Effector memory CD4-positive, alpha-beta T cell (primary cell): ENCODE data around the gene ARHGAP33.
A peak's percentile ranks its signal among the peaks of the same experiment; 100 is the strongest.
"Not testable (repeated sequence)": the region's sequence is repeated elsewhere in the genome, so short reads cannot be mapped to it uniquely, and the experiment has no call there.

Experiments used
- DNase-seq, 3 donors: peaks; one replicate each; pipeline ENCODE4 v3.0.0-alpha.2; 2020
- H3K27ac ChIP-seq: 2 replicates; pipeline ENCODE4 v1.7.0; 2013; ENCODE audit warnings: mild to moderate bottlenecking, low read length, moderate library complexity; ENCODE audit not compliant: insufficient read depth, poor library complexity, severe bottlenecking
- H3K27me3 ChIP-seq: replicated peaks from 2 replicates; pipeline ENCODE4 v1.7.0; 2013; ENCODE audit warnings: mild to moderate bottlenecking, low read length; ENCODE audit not compliant: insufficient read depth, control insufficient read depth, poor library complexity, severe bottlenecking
- H3K36me3 ChIP-seq: 2 replicates; pipeline ENCODE4 v1.7.0; 2013; ENCODE audit warnings: mild to moderate bottlenecking, low read length, moderate library complexity; ENCODE audit not compliant: control insufficient read depth, insufficient read depth
- H3K4me1 ChIP-seq: 2 replicates; pipeline ENCODE4 v1.7.0; 2013; ENCODE audit warnings: low read length, mild to moderate bottlenecking; ENCODE audit not compliant: control insufficient read depth, insufficient read depth, poor library complexity, severe bottlenecking
- H3K4me3 ChIP-seq: 2 replicates; pipeline ENCODE4 v1.7.0; 2013; ENCODE audit warnings: low read length, low read depth, mild to moderate bottlenecking; ENCODE audit not compliant: insufficient read depth, poor library complexity, severe bottlenecking
- H3K9me3 ChIP-seq: 2 replicates; pipeline ENCODE4 v1.7.0; 2013; ENCODE audit warnings: mild to moderate bottlenecking, low read length, moderate library complexity; ENCODE audit not compliant: control insufficient read depth

Gene ARHGAP33

GRCh38 chr19:35768082-35768421 lies 7.3 kb upstream of the ARHGAP33 start:
- Histone ChIP-seq H3K27ac (no peak overlapping the region), H3K4me1 (no peaks in the 10 kb centered on the region), H3K36me3 (peaks cover 30% of the 10 kb centered on the region), H3K9me3 (no peaks in the 10 kb centered on the region), H3K27me3 (no peaks in the 10 kb centered on the region), H3K4me3 (no peak overlapping the region)
- no peak for DNase-seq

- Histone ChIP-seq H3K4me1 (peaks cover 17% of the 10 kb centered on the region), H3K36me3 (peaks cover 12% of the 10 kb centered on the region)
- H3K4me3 ChIP-seq, H3K27me3 ChIP-seq, H3K9me3 ChIP-seq, H3K27ac ChIP-seq, DNase-seq: not testable (repeated sequence)
Observed at GRCh38 chr19:35772362-35772761, 3.0 kb upstream of the ARHGAP33 start.

DNA sequence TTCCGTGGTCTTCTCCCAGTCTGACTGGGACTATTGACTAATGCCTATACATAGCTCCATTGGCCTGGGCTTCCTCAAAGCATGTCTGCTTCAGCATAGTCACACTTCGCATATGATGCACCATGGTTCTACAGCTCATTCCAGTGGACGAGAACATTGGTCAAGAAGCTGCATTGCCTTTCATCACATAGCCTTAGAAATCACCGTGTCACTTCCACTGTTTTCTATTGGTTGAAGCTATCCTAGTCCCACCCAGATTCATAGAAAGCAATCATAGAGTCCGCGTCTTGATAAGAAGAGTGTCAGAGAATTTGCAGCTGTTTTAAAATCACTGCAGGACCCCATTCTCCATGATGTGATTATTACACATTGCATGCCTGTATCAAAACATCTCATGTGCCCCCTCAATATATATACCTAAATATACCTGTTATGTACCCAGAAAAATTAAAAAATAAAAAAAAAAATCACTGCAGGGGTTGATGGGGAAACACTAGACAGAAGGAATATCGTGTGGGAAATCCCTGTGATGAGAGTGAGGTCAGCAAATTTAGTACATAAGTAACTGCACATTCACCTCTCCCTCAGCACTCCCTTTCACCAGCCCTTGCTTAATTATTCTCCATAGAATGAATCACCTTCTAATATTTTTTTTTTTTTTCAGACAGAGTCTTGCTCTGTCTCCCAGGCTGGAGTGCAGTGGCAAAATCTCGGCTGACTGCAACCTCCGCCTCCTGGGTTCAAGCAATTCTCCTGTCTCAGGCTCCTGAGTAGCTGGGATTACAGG lies 2.2 kb upstream of the ARHGAP33 start:
- H3K36me3 ChIP-seq, result peaks cover 8% of the 10 kb centered on the region
- DNase-seq, result no peak

GRCh38 chr19:35774274-35775045 lies 904 bp upstream of the ARHGAP33 start:
- no peaks in the 10 kb centered on the region for H3K36me3 ChIP-seq
- no peak for DNase-seq
- no peak overlapping the region for H3K27ac ChIP-seq
- peaks cover 17% of the 10 kb centered on the region for H3K4me1 ChIP-seq
- peak overlapping the region; percentile 50 for H3K4me3 ChIP-seq
- no peaks in the 10 kb centered on the region for H3K9me3 ChIP-seq
- no peaks in the 10 kb centered on the region for H3K27me3 ChIP-seq

More for the DNA sequence above, 2.2 kb upstream of the ARHGAP33 start:
- Histone ChIP-seq H3K4me1 (peaks cover 17% of the 10 kb centered on the region), H3K4me3 (no peak overlapping the region), H3K9me3 (no peaks in the 10 kb centered on the region), H3K27me3 (no peaks in the 10 kb centered on the region), H3K27ac (no peak overlapping the region)

- Histone ChIP-seq H3K4me3 (peak overlapping the region; percentile 50), H3K36me3 (no peaks in the 10 kb centered on the region), H3K4me1 (peaks cover 17% of the 10 kb centered on the region), H3K9me3 (no peaks in the 10 kb centered on the region), H3K27ac (no peak overlapping the region), H3K27me3 (no peaks in the 10 kb centered on the region)
- DNase-seq, result no peak
Observed at GRCh38 chr19:35775046-35775297, 392 bp upstream of the ARHGAP33 start.

DNA sequence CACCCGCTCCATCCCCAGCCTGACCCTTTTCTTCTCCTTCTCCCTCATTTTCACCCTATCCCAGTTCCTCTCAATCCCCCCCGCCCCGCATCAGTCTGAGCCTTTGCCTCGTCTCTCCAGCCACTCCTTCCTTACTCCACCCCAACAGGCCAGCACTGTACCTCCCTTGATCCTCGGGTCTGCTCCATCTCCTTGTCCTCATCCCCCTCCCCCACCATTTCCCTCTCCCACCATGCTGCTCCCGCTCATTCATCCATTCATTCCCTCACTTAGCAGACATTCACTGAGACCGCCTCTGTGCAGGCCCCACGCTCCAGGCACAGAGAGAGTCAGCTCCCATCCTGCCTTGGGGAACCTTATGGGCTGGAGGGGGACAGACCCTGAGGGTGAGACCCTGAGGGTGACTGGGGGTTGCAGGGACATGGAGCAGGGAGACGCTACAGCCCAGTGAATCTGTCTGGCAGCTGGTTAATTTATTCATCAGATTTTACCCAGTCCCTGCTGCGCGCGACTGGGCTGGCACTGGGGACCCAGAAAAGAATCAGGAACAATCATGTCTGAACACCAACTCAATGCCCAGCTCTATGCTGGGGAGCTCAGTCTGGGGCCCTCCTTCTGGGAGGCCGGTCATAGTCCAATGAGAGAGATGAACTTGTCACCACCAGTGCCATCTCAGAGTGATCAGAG lies 881 bp downstream of the ARHGAP33 start:
- no peak for DNase-seq
- Histone ChIP-seq H3K4me3 (peak overlapping the region; percentile 59), H3K27ac (no peak overlapping the region), H3K27me3 (no peaks in the 10 kb centered on the region), H3K9me3 (no peaks in the 10 kb centered on the region), H3K4me1 (peaks cover 17% of the 10 kb centered on the region), H3K36me3 (no peaks in the 10 kb centered on the region)

DNA sequence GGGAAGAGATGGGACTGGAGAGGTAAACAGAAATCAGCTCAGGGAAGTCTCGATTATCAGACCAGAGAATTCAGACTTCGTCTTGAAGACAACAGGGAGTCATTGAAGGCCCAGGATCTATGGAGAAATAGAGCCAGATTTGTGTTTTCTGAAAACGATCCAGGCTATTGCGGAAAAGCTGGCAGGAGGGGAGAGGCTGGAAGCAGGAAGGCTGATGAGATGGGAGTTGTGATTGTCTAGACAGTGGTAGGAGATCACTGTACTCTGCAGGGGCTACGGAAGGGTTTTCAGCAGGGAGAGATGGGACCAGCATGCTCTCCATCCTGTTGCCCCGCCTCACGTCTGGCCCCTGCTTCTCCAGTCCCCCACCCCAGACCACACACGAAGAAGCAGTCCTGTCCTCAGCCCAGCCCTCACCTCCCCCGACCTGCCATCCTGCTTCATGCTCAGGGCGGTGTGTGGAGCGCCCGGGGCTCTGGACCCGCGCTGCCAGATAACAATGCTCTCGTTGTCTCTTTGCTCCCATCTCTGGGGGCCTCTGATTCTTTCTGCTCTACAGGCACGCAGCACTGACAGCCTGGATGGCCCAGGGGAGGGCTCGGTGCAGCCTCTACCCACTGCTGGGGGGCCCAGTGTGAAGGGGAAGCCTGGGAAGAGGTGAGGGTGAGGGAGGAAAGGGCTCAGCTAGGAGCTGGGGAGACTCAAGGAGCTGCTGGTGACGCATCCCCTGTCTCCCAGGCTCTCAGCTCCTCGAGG lies 1.9 kb downstream of the ARHGAP33 start:
- no peaks in the 10 kb centered on the region for H3K27me3 ChIP-seq
- peaks cover 17% of the 10 kb centered on the region for H3K4me1 ChIP-seq
- H3K27ac ChIP-seq, result no peak overlapping the region
- no peak overlapping the region for H3K4me3 ChIP-seq
- no peaks in the 10 kb centered on the region for H3K9me3 ChIP-seq
- no peak for DNase-seq
- no peaks in the 10 kb centered on the region for H3K36me3 ChIP-seq

- DNase-seq, result no peak
- Histone ChIP-seq H3K9me3 (no peaks in the 10 kb centered on the region), H3K27me3 (no peaks in the 10 kb centered on the region), H3K4me3 (no peak overlapping the region), H3K27ac (no peak overlapping the region), H3K36me3 (peaks cover 3% of the 10 kb centered on the region), H3K4me1 (peaks cover 17% of the 10 kb centered on the region)
Observed at GRCh38 chr19:35777961-35778360, 2.6 kb downstream of the ARHGAP33 start.

DNA sequence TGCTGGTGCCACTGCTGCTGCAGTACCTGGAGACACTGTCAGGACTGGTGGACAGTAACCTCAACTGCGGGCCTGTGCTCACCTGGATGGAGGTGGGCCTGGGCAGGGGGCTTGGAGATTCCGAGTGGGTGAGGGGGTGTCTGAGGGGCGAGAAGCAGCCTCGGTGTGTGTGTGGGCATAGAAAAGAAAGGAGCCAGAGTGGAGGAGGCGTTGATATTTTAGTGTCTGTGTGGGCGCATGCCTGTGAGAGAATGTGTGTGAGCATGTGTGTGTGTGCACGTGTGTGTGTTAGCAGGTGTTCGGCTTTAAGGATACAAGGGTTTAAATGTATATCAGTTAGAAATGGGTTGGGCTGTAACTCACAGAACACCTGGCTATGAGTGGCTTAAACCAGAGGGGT lies 3.7 kb downstream of the ARHGAP33 start:
- H3K4me3 ChIP-seq, result no peak overlapping the region
- no peaks in the 10 kb centered on the region for H3K9me3 ChIP-seq
- no peaks in the 10 kb centered on the region for H3K27me3 ChIP-seq
- no peak overlapping the region for H3K27ac ChIP-seq
- H3K36me3 ChIP-seq, result peaks cover 5% of the 10 kb centered on the region
- DNase-seq, result no peak
- peaks cover 17% of the 10 kb centered on the region for H3K4me1 ChIP-seq
